ENCODE results near the gene DRAXIN.

The DRAXIN gene

DNA sequence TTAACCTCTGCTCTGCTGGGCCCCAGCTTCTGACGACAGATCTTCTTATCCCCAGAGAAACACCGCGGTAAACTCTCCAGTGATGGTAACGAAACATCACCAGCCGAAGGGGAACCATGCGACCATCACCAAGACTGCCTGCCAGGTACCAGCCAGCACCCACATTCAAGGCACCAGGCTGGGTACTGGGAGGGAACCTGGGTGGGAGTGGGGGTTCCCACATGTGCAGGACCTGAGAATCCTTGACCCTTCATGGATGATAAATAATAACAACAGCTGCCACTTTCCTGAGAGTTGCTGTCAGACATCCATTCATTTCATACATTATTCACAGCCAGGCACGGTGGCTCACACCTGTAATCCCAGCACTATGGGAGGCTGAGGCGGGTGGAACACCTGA, 20.8 kb downstream of the DRAXIN start:
- DNase-seq: no peak

DNA sequence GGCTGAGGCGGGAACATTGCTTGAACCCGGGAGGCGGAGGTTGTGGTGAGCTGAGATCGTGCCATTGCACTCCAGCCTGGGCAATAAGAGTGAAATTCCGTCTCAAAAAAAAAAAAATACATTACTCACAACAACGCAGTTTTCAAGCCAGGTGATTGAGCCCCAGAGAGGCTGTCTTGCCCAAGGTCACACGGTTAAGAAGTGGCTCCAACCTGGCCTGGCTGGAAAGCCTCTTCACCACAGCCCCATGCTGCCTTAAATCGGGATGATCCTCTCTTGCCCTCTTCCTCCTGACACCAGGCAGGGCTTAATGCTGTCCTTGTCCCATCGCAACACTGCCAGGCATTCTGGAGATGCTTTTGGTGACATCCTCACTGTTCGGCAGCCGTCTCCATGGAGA, 21.6 kb downstream of the DRAXIN start:
- no peak for DNase-seq

DNA sequence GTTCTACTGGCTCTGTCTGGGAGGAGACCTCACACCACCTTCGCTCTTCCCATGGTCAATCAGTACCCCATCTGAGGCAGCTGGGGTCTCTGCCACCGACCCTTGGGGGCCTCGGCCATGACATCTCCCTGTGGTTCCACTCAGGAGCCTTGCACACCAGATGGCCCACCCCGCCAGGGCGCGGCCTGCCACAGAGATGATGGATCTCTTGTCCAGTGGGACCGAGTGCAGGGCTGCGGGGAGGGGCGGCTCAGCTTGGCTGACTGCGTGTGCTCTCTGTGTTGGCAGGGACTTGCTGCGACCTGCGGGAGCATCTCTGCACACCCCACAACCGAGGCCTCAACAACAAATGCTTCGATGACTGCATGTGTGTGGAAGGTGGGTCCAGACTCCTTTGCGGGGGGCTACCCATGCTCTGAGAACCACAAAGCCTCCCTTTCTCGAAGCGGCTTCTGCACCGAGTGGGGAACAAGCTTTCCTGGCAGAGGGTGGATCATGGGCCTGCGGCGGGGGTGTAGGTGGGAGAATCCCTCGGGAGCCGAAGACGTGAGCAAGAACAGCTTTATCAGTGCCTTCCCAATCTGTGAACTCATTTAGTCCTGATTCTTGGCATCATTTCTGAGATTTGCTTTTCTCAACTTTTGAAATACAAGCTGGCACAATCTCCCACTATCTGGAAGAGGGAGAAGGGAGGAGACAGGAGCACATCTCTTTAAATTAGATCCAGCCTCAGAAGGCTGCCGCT, 23.5 kb downstream of the DRAXIN start:
- DNase-seq: no peak

DNA sequence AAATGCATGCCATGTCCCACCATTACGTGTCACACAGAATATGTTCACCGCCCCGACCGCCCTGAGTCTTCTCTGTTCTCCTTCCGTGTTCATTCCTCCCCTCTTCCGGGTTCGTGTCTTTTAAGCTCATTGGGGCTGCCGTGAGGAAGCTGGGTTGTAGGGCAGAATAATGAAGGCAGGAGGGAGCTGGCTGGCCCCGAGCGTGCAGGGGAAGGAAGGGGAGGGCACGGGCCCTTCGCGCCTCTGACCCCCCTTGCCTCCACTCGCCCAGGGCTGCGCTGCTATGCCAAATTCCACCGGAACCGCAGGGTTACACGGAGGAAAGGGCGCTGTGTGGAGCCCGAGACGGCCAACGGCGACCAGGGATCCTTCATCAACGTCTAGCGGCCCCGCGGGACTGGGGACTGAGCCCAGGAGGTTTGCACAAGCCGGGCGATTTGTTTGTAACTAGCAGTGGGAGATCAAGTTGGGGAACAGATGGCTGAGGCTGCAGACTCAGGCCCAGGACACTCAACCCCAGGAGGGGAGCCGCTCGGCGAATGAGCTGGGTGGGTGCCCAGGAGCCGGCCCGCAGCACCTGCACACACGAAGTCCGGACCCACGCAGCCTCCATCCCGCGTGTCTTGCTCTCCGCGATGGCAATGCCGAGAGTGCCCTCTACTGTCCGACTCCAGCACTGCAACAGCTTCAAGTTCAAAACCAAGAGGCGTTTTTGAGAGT, 28.0 kb downstream of the DRAXIN start:
- DNase-seq: peak; percentile 52 to 62

DNA sequence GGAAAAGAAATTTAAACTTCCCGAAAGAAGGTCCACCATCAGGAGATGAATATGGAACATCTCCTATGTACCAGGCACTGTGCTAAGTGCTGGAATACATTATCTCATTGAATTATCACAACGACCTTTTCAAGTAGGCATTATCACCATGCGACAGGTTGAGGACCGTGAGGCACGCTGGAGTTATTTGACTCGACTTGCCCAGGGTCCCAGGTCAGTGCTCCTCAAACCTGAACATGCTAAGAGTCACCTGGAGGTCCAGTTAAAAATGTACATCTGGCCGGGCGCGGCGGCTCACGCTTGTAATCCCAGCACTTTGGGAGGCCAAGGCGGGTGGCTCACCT, 28.5 kb downstream of the DRAXIN start:
- no peak for DNase-seq

DNA sequence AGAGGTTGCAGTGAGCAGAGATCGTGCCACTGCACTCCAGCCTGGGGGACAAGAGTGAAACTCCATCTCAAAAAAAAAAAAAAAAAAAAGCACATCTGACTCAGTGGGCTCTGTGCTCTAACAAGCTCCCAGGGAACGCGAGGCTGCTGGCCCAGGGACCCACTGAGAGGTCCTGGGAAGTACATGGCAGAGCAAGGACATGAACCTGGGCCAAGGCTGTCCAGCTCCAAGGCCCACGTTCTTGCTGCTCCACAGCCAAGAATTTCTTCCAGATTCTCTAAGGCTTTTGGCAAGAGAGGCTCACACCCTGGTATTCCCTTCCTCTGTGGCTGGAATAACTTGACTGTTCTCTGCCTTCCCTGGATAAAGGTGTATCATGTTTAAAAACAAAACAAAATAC, 29.0 kb downstream of the DRAXIN start:
- DNase-seq: no peak

DNA sequence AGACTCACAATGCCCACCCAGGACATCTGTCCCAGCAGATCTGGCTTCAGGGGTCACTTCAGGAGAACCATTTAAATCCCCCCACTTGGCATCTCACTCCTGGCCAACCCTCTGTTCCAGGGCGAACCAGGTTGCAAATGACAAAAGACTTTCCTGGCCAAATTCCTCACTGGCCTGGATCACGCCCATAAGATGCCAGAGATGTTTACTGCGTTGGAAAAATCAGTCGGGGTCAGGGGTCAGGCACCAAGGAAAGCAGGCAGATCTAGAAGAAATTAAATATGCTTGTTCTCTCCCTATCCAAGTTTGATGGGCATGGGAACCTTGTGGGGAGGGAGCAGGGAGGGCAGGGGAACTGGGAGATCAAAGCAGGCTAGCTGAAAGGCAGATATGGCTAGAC, 29.8 kb downstream of the DRAXIN start:
- no peak for DNase-seq

DNA sequence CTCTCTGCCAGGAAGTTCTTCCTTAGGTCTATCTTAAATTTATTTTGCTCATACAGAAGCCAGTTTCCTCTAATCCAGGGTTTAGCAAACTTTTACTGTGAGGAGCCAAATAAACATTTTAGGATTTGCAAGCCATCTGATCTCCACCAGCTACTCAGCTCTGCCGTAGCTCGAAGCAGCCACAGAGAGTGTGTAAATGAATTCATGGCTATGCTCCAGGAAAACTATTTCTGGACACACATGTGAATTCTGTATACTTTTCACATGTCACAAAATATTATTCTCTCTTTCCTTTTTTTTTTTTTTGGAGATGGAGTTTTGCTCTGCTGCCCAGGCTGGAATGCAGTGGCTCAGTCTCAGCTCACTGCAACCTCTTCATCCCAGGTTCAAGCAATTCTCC, 31.0 kb downstream of the DRAXIN start:
- no peak for DNase-seq

DNA sequence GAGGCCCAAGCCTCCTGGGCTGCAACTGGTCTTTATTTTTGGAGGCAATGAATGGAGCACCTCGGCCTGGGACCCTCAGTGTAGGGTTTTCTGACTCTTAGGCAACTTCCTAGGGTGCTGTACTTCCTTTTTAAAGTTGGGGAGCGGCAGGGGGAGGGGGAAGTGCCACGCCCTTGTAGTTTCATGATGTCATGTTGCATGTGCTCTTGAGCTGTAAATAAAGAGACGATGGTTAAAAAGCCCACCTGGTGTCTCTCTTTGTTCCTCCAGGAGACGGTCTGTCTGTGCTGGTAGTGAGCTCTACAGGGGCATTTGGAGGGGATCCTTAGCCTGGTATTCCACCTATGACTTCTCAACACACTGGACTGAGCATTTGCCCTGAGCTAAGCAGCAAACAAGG, 34.1 kb downstream of the DRAXIN start:
- no peak for DNase-seq

DNA sequence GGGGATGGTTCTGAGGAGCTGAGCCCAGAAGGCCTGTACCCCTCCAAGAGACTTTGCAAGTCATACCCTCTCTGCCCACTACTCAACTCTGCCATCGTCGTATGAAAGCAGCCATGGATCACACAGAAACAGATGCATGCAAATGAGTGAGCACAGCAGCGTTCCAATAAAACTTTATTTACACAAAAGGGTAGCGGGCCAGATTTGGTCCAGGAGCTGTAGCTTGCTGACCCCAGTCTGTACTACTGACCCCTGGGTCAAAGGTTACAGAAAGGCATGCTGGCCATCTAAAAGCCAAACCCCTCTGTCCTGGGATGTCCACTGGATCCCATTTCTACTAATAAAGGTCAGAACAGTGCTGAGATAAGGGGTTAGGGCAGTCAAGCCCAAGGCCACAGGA, 35.6 kb downstream of the DRAXIN start:
- no peak for DNase-seq

DNA sequence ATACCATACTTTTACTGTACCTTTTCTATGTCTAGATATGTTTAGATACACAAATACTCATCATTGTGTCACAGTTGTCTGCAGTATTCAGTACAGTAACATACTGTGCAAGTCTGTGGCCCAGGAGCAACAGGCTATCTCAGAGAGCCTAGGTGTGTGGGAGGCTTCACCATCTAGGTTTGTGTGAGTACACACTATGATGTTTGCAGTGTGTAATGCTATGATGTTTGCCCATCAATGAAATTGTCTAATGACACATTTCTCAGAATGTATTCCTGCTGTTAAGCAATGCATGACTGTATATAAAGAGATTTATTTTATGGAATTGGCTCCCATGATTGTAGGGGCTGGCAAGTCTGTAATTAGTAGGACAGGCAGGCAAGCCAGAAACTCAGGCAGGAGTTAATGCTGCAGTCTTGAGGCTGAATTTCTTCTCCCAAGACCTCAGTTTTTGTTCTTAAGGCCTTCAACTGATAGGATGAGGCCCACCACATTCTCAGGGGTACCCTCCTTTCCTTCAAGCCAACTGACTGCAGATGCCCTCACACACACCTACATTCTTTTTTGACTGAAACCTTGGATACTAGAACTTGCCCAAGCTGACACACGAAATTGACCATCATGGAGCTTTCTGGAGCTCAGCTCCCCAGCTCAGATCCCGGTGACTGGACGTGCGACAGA, 36.8 kb downstream of the DRAXIN start:
- peak in 1 of 2 experiments; percentile 9 for DNase-seq

DNA sequence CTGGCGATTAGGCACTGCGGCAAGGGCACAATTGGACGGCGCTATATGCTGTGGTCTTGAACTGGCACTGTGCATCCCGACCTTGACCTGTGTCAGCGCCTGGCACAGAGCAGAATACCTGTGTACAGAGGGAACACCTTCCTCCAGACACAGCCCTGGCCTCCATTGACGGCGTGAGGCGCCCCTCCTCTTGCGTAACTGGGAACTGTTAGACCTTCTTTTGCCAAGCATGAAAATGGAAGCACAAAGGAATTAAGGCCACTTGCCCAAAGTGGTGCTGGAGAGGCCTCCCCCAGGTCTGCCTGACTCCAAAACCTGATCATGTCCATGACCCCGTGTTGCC, 37.6 kb downstream of the DRAXIN start:
- no peak for DNase-seq

DNA sequence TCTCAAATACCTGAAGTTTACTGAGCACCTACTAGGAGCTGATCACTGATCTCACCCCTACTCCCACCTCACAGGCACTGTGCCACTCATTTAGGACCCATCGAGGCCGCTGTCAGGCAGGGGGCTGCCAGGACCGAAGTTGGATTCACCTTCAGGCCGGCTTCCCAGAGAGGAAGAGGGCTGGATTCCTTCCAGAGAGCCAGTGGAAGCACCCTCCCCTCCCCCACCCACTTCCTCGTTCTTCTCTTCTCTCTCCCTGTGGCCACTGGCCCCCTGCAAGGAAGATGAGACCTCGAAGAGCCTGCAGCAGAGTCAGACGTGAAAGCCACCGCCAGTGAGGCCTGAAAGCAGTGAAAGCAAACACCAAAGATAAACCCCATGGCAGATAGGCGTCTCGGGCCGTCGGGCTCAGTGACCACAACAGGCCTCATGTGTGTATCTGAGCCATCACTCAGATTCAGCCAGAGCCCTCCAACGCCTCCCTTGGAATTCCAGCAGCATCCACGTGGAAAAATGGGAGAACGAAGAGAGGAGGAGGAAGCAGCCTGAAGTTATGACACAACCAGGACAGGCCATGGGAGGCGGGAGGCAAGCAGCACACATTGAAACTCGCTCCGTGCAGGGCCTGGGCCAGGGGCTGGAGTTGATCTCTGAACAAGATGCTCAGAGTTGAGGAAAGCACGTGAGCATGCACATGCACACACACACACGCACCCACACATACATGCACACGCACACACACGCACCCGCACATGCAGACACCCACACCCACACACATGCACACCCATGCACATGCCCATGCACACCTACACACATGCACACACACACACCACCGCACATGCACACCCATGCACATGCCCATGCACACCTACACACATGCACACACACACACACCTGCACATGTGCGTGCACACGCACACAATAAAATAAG, 38.3 kb downstream of the DRAXIN start:
- DNase-seq: no peak

DNA sequence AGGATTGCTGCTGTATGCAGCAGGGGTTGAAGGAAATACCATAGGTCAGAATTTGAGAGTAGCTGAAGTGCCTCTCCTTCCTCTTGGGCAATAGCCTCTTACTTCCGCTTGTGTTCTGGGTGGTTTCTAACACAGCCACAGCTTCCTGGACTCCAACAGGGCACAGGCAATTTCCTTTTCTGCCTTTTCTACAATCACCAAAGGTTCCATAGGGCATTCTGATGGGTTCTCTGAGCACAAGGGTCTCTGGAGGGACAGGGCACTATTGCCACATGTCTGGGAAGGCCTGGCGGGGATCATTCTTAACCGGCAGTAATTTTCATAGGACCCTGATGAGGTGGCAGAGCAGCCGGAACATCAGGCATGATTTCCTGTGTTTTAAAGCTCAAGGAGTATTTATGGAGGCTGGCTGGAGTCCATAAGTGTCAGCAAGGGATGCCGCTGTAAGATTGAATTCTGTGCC, 39.0 kb downstream of the DRAXIN start:
- DNase-seq: no peak

DNA sequence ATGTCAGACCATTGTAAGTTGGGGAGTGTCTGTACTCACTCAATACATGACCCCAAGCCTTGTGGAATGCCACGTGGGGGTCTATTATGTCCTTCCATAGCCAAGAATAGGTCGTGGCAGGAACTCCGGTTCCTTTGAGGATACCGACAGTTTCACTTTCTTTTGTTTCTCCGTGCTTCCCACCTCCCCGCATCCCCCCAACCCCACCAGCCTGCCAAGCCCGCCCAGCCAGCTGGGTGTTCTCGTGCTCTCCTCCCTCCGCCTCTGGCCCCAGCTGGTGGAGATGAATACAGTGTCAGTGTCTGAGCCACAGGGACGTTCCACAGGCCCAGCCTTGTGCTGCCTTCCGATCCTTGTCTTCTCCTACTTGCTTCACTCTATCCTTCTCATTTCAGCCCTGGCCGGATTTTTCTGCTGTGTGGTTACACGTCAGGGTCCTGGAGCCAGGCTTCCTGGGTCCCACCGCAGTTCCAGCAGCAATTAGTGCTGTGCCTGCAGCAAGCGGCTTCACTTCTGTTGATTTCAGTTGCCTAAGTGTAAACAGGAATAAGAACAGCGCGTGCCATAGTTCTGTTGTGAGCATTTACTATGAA, 40.3 kb downstream of the DRAXIN start:
- DNase-seq: no peak

DNA sequence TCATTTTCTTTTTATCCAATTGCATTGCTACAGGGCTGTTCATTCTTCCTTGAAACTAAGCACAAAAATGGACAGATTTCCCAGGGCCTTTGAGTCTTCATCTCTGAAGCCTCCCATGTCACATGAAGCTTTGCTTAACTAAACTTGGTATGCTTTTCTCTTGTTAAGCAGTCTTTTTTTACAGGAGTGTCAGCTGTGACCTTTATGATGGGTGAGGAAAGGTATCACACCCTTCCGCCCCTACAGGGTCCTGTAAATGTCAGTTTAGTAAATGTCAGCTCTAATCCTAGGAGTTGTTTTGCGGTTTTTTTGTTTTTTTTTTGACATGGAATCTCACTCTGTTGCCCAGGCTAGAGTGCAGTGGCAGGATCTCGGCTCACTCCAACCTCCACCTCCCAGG, 41.8 kb downstream of the DRAXIN start:
- no peak for DNase-seq

DNA sequence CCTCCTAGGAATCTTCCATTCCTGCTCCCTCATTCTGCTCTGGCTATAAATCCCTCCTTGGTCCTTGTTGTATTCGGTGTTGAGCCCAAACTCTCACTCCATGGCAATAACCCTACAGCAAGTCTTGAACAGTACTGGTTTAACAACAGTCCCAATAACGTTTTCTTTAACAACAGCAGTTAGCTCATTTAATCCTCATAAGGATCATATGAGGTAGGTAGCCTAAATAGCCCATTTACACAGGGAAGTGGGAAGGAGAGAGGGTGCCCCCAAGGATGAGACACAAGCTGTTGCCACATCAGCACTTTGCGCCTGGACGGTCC, 44.0 kb downstream of the DRAXIN start:
- no peak for DNase-seq

DNA sequence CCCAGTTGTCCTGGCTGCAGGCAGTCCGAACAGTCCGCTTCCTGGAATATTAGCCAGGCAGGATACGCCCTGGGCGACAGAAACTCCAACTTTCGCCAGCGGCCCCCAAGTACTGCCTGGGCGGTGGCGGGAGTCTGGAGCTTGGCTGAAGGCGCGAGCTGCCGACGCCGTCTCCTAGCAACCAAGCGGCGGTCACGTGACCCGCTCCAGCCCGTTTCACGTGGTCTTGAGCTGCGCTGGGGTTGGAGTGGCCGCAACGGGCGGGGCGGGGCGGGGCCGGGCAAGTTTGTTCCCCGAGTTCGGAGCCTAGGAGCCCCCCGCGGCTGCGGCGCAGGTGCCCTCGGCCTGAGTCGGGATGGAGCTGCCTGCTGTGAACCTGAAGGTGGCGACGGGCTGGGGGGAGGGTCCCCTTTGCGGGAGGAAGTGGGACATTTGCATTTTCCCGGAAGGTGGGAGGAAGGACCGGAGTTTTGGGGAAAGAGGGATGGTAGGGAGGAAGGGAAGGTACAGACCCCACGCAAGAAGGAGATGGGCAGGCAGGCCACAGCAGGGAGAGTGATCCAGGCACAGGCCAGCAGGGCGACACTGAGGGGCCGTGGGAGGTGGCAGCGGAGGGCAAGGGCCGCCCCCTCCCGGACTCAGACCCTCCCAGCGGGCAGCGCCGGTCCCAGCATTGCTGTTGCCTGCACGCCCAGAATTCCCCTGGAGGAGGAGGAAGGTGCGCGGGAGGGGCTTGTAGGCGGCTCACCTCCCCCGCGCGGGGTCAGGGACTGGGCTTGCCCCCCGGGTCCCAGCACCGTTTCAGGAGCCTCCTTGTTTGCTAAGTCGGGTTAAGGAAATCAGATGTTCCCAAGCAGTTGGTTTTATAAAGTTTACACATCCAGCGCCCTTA, 44.6 kb downstream of the DRAXIN start, which contains the start of gene AGTRAP:
TSS of gene AGTRAP (plus strand) at position 283 of the 892 bp plus-strand sequence. CDS start at position 356, 73 bp downstream.
- peak; percentile 78 to 91 for DNase-seq

DNA sequence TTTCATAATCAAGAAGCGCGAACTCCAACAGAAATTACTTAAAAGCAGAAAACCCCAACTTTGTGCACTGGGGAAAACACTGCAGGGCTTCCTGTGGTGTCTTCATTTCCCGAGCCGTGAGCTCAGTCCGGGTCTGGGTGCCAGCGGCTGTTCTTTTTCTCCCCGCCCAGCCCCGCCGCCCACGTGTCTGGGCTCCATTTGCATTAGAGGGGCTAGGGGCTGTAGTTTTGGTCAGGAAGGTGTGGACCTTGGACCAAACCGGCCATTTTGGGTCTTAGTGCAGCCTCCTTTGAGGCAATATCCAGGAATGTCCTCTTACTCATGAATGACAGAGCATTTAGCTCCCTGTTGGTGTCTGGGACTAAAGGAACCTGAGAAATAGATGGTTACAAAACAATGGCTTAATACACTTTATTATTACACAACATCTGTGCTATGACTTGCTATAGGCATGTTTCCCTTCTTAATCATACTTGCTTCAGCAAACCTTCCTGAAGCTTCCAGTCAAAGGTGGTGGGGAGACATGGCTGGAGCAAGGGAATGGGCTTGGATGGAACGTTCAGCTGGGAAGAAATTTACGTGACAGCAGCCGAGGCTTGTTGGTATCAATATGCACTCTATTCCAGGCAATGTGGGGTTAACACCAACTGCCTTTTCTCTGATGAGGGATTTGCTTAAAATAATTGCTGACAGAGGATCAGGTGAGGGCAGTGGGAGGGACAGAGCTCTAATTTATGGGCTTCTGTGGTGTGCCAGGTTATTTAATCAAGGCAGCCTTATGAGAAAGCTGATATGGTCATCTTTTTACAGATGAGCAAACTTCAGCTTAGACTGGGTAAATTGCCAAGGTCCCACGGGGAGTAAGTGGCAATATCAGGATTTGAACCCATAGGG, 45.5 kb downstream of the DRAXIN start:
- peak in 1 of 2 experiments; percentile 49 for DNase-seq

DNA sequence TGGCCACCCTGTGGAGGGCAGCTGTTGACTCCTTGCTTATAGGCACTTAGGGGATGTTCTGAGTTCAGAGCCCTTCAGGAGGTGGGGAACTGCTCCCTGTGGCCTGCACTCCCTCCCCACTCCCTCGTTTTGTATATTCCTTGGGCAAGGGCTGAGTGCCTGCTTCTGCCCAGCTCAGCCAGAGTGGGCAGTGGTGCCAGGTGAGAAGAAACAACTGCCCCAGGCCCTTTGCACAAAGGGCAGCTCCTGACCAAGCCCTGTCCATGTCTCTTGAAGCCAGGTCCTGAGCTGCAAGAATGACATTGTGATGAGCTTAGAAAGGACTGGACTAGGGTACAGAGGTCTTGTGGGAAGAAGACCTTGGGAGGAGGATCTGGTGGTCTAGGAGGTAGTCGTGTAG, 46.6 kb downstream of the DRAXIN start:
- no peak for DNase-seq

DNA sequence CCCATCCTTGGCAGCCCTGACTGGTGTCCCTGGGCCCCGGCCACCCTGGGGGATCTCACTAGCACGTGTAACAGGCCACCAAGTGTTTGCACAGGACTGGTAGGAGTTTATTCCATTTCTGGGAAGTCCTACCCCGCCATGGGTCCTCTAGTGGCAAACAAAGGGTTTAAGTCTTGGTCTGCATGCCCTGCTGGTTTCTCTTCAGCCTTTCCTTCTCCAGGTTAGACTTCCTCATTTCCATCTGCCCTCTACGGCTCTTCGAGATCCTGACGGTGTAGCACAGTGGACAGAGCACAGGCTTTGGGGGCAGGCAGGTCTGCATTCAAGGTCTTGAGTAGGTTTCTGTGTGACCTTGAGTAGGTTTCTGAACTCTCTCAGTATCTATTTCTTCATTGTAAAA, 47.3 kb downstream of the DRAXIN start:
- no peak for DNase-seq
